GM21381 (cell line): ENCODE measurements around the gene FAM221B.

ENCODE experiments used
- ATAC-seq: cut with Tn5 transposase; IDR thresholded peaks from one replicate; pipeline ENCODE4 v1.9.1; 2021; ENCODE audit warnings: mild to moderate bottlenecking, moderate library complexity; ENCODE audit not compliant: unreplicated experiment

FAM221B gene

GRCh38 chr9:35828716-35829083, at the start of gene FAM221B:
TSS of gene FAM221B (minus strand) at chr9:35828732. CDS start at chr9:35826161, 2,571 bp downstream.
- ATAC-seq = no peak

GRCh38 chr9:35872505-35872904, 44.0 kb upstream of the FAM221B start:
- ATAC-seq = no peak

- ATAC-seq = no peak
These were observed 43.0 kb upstream of the FAM221B start for GRCh38 chr9:35871545-35871944.

GRCh38 chr9:35870351-35870923, 41.9 kb upstream of the FAM221B start, which contains the start of gene OR13J1:
TSS of gene OR13J1 (minus strand) at chr9:35870401. CDS start at chr9:35870401, 0 bp downstream.
- ATAC-seq = no peak

GRCh38 chr9:35869621-35870216, 41.2 kb upstream of the FAM221B start:
- ATAC-seq = no peak

- ATAC-seq = no peak
These were observed 40.4 kb upstream of the FAM221B start for GRCh38 chr9:35868933-35869332.

GRCh38 chr9:35867538-35867937, 39.0 kb upstream of the FAM221B start:
- ATAC-seq = no peak

- no peak for ATAC-seq
These were observed 36.2 kb upstream of the FAM221B start for GRCh38 chr9:35864695-35865255.

GRCh38 chr9:35863583-35863982, 35.1 kb upstream of the FAM221B start:
- ATAC-seq = no peak

- no peak for ATAC-seq
These were observed 33.8 kb upstream of the FAM221B start for GRCh38 chr9:35862328-35862727.

GRCh38 chr9:35861161-35861897, 32.8 kb upstream of the FAM221B start:
- no peak for ATAC-seq

GRCh38 chr9:35859990-35860339, 31.4 kb upstream of the FAM221B start:
- no peak for ATAC-seq

- ATAC-seq = no peak
These were observed 30.9 kb upstream of the FAM221B start for GRCh38 chr9:35859310-35859989.

- ATAC-seq = no peak
These were observed 29.9 kb upstream of the FAM221B start for GRCh38 chr9:35858458-35858857.

- no peak for ATAC-seq
These were observed 28.4 kb upstream of the FAM221B start for GRCh38 chr9:35856882-35857281.

- no peak for ATAC-seq
These were observed 27.7 kb upstream of the FAM221B start for GRCh38 chr9:35856206-35856605.

GRCh38 chr9:35854091-35854762, 25.7 kb upstream of the FAM221B start:
- ATAC-seq = no peak

GRCh38 chr9:35852876-35853865, 24.6 kb upstream of the FAM221B start:
- no peak for ATAC-seq

- no peak for ATAC-seq
These were observed 23.8 kb upstream of the FAM221B start for GRCh38 chr9:35852267-35852815.
